Stimulated activated CD8-positive, alpha-beta memory T cell treated with anti-CD3 and anti-CD28 coated beads, Interleukin-4, amount 100 ng/mL, for 1 hour (primary cell): ENCODE measurements around the gene ABHD13.
"Not testable (repeated sequence)": the region's sequence is repeated elsewhere in the genome, so short reads cannot be mapped to it uniquely, and the experiment has no call there.

Experiments used
- DNase-seq, 2 donors: peaks; one replicate each; pipeline ENCODE4 v3.0.0-alpha.2; 2020; ENCODE audit warnings: low read depth in 2 of 2, low spot score in 1 of 2

The ABHD13 gene

GRCh38 chr13:108218044-108218974 lies at the start of gene ABHD13:
Gene ABHD13, plus strand, starts transcription at chr13:108218392. Its CDS starts 10,827 bp downstream, at chr13:108229219.
- peak; percentile 61 to 73 for DNase-seq

GRCh38 chr13:108168929-108169328 lies 49.3 kb upstream of the ABHD13 start:
- DNase-seq = no peak

GRCh38 chr13:108176685-108177274 lies 41.4 kb upstream of the ABHD13 start:
- peak; percentile 5 to 21 for DNase-seq

GRCh38 chr13:108178078-108178477 lies 40.1 kb upstream of the ABHD13 start:
- no peak for DNase-seq

- no peak for DNase-seq
These were observed 35.5 kb upstream of the ABHD13 start for GRCh38 chr13:108182652-108183051.

- no peak for DNase-seq
These were observed 33.0 kb upstream of the ABHD13 start for GRCh38 chr13:108185223-108185622.

- no peak for DNase-seq
These were observed 29.9 kb upstream of the ABHD13 start for GRCh38 chr13:108188260-108188659.

- DNase-seq = no peak
These were observed 27.3 kb upstream of the ABHD13 start for GRCh38 chr13:108190897-108191296.

GRCh38 chr13:108193806-108194205 lies 24.4 kb upstream of the ABHD13 start:
- DNase-seq = no peak

GRCh38 chr13:108194435-108194936 lies 23.7 kb upstream of the ABHD13 start:
- DNase-seq = no peak

- no peak for DNase-seq
These were observed 23.0 kb upstream of the ABHD13 start for GRCh38 chr13:108195146-108195545.

- DNase-seq = no peak
These were observed 22.3 kb upstream of the ABHD13 start for GRCh38 chr13:108195861-108196260.

- DNase-seq = no peak
These were observed 17.3 kb upstream of the ABHD13 start for GRCh38 chr13:108200781-108201398.

GRCh38 chr13:108210551-108210950 lies 7.6 kb upstream of the ABHD13 start:
- DNase-seq = no peak

GRCh38 chr13:108212886-108213285 lies 5.3 kb upstream of the ABHD13 start:
- DNase-seq = no peak

- no peak for DNase-seq
These were observed 4.2 kb upstream of the ABHD13 start for GRCh38 chr13:108213946-108214345.

- no peak for DNase-seq
These were observed 3.5 kb upstream of the ABHD13 start for GRCh38 chr13:108214441-108215271.

GRCh38 chr13:108215436-108215835 lies 2.8 kb upstream of the ABHD13 start, which contains the start of gene LIG4:
Gene LIG4, minus strand, starts transcription at chr13:108215536. Its CDS starts 4,268 bp downstream, at chr13:108211268.
- peak; percentile 68 to 87 for DNase-seq

- not testable (repeated sequence) for DNase-seq
These were observed 717 bp upstream of the ABHD13 start for GRCh38 chr13:108217307-108218043.

- no peak for DNase-seq
These were observed 1.8 kb downstream of the ABHD13 start for GRCh38 chr13:108220041-108220440.
